Endothelial cell of coronary artery (primary cell): ENCODE data around the gene ZNF268. TPM values are rescaled to one million over a fixed set of nuclear protein-coding genes. Genes with fewer than 3 reads are reported as not detected.

ENCODE experiments used
- total RNA-seq: library from RNA; depleted of rRNA; stranded (reverse); fragments of >200 nt; gene quantifications from 2 replicates; pipeline ENCODE4 v1.2.3, GENCODE V29; 2014

Gene ZNF268
- total RNA-seq = 24.8 and 28.7 TPM in 2 replicates

DNA sequence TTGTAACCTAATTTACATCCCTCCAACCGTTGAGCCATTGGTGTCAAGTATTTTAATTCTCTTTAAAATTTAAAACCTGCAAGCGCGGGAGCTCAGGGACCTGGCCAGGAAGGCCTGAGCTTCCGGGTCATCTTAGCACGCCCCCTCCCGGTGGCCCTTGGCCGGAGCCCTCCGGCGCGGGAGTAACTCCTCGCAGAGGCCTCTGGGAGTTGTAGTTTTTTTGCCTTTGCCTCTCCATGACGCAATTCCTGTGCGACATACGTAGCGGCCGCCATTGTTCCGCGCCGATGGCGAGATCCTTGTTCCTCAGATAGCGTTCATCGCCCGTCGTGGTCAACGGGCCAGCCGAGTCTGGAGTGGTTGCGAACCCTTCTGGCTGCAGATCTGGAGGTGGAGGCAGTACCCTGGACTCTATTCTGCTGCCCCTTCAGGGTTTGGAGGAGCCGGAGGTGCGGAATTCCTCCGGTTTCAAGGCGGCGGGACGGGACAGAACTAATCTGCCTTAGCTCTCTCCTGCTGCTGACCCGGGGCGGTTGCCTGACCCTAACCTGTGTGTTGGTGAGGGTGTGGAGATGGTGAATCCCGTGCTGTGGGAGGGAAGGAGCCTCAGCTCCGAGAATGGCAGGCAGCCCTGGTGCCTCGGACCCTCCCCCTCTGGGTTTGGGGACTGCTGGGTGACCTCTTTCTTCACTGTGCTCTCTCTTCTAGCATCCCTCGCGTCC lies at the start of gene ZNF268:
Gene ZNF268 (plus strand): TSS at position 258 of the 722 bp plus-strand sequence. CDS start 503 bp downstream, outside the sequence.

GRCh38 chr12:133235401-133236112 lies 54.3 kb downstream of the ZNF268 start, which contains the start of gene ANHX:
TSS of gene ANHX (minus strand) at chr12:133235877. CDS start at chr12:133234356, 1,521 bp downstream.

Other genes with a start within 250 kb of the ZNF268 start
- 4.4 and 9.1 TPM in 2 replicates for gene ZNF605, start 225.2 kb upstream of the ZNF268 start, total RNA-seq
- gene ZNF26, start 195.1 kb upstream of the ZNF268 start, total RNA-seq = 10.0 and 12.1 TPM in 2 replicates
- gene ZNF84, start 144.0 kb upstream of the ZNF268 start, total RNA-seq = 22.8 and 26.4 TPM in 2 replicates
- gene ZNF140, start 100.6 kb upstream of the ZNF268 start, total RNA-seq = 27.8 and 29.5 TPM in 2 replicates
- gene ZNF891, start 51.2 kb upstream of the ZNF268 start, total RNA-seq = 0.54 and 1.0 TPM in 2 replicates
- 5.0 and 5.6 TPM in 2 replicates for gene ZNF10, start 50.9 kb upstream of the ZNF268 start, total RNA-seq
- gene ANHX, start 54.4 kb downstream of the ZNF268 start, total RNA-seq = not detected in 2 replicates